AG04450 (cell line): ENCODE results near the gene CCL28. TPM values are rescaled to one million over a fixed set of nuclear protein-coding genes. Genes with fewer than 3 reads are reported as not detected.

Source experiments
- CTCF ChIA-PET: fragments of 300-600, 350-600 bp; formaldehyde crosslinking; extraction: SDS; loops from one replicate; lab custom pipeline; 2022; ENCODE audit warnings: antibody characterized with exemption, inconsistent platforms; lab: Charles Lee
- POLR2A ChIA-PET: fragments of 350-600 bp; formaldehyde crosslinking; extraction: SDS; loops from one replicate; lab custom pipeline; 2021; ENCODE audit warnings: antibody characterized with exemption, inconsistent platforms; lab: Yijun Ruan, JAX
- DNase-seq: peaks from one replicate; pipeline ENCODE4 v3.0.0-alpha.2; 2011; ENCODE audit warnings: low read depth, low spot score
- H3K27ac ChIP-seq: one replicate; pipeline ENCODE4 v1.5.1; 2012; ENCODE audit warnings: low read depth, low read length, control low read depth
- H3K27me3 ChIP-seq: one replicate; pipeline ENCODE4 v1.6.0; 2012; ENCODE audit warnings: low read length; ENCODE audit not compliant: control insufficient read depth, insufficient read depth
- H3K4me3 ChIP-seq: 2 replicates; pipeline ENCODE4 v1.5.1; 2011; ENCODE audit warnings: mild to moderate bottlenecking, low read depth, low read length, control low read depth
- H3K9me3 ChIP-seq: 2 replicates; pipeline ENCODE4 v1.5.1; 2012; ENCODE audit warnings: low read length; ENCODE audit not compliant: control insufficient read depth, insufficient read depth
- polyA plus RNA-seq: library from polyadenylated mRNA; depleted of rRNA; stranded (reverse); fragments of >200 nt; gene quantifications from 2 replicates; pipeline ENCODE4 v1.2.3, GENCODE V29; 2011
- TF ChIP-seq, protein P1 (sequence below): IDR thresholded peaks from 2 replicates; pipeline ENCODE4 v1.5.1; 2011; ENCODE audit warnings: low read depth, low read length, control low read depth, inconsistent platforms

Gene CCL28
- polyA plus RNA-seq, 1 experiment = 0.04 TPM

DNA sequence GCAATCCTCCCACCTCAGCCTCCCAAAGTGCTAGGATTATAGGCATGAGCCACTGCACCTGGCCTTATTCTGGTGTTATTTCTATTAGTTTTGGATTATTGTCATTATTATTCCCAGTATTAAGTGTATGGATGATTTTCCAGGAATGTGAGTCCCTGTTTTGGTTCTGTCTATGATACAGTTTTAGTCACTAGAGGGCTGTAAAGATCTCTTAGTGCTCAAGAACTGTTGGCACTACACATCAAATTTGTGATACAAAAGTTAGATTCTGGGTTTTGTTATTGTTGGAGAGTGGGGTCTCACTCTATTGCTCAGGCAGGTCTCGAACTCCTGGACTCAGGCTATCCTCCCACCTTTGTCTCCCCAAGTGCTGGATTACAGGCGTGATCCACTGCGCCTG is 12.1 kb downstream of the CCL28 start:
- CTCF ChIA-PET = interaction anchor here (0.7 to 1.7 kb wide), 4 partner anchors 11 to 162 kb away, joined by 4 to 9 read pairs (median 6); partner anchors contain the start of genes CCL28 and TMEM267
- no peak for DNase-seq
- TF ChIP-seq, protein P1, sequence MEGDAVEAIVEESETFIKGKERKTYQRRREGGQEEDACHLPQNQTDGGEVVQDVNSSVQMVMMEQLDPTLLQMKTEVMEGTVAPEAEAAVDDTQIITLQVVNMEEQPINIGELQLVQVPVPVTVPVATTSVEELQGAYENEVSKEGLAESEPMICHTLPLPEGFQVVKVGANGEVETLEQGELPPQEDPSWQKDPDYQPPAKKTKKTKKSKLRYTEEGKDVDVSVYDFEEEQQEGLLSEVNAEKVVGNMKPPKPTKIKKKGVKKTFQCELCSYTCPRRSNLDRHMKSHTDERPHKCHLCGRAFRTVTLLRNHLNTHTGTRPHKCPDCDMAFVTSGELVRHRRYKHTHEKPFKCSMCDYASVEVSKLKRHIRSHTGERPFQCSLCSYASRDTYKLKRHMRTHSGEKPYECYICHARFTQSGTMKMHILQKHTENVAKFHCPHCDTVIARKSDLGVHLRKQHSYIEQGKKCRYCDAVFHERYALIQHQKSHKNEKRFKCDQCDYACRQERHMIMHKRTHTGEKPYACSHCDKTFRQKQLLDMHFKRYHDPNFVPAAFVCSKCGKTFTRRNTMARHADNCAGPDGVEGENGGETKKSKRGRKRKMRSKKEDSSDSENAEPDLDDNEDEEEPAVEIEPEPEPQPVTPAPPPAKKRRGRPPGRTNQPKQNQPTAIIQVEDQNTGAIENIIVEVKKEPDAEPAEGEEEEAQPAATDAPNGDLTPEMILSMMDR = peak; percentile 37
- H3K27me3 ChIP-seq = peaks cover 11% of the 10 kb centered on the region
- H3K9me3 ChIP-seq = no peaks in the 10 kb centered on the region; the same call in 1 of the 2 replicates
- POLR2A ChIA-PET = no interaction called here
- no peak overlapping the region for H3K27ac ChIP-seq
- no peak overlapping the region for H3K4me3 ChIP-seq

DNA sequence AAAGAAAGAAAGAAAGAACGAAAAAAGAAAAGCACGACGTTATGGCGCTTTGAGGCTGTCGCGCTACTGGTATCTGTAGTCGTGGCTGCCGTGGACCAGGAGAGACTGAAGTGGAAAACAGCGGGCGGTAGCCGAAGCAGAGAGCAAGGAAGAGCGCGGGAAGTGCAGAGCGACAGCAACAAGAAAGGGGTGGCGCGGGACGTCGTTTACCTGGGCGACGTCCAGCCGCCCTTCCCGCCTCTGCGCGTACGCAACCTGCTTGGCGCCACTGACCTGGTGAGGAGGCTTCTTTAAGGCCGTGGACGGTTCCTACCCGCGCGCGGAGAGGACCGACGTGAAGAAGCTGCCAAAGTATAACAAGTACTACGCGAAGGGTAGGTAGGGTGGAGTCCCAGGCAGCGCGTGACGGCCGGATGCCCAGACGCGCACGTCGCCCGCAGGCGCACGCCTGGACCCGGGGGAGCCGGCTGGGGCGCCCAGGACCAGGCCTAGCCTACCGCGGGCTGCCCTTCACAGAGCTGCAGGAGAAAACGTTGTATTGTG is 15.4 kb downstream of the CCL28 start:
- no peak for DNase-seq
- no peak overlapping the region for H3K27ac ChIP-seq
- TF ChIP-seq, protein P1 = no peak
- POLR2A ChIA-PET = interaction anchor here (0.6 to 0.7 kb wide), 2 partner anchors 87 to 88 kb away, joined by 7 read pairs; partner anchors contain the start of gene TMEM267
- H3K4me3 ChIP-seq = peak overlapping the region; percentile 52
- CTCF ChIA-PET = interaction anchor here (1.1 to 2.9 kb wide), 2 partner anchors 9 to 87 kb away, joined by 3 to 15 read pairs; partner anchors contain the start of gene TMEM267
- H3K9me3 ChIP-seq = no peaks in the 10 kb centered on the region; the same call in 1 of the 2 replicates
- peaks cover 11% of the 10 kb centered on the region for H3K27me3 ChIP-seq

DNA sequence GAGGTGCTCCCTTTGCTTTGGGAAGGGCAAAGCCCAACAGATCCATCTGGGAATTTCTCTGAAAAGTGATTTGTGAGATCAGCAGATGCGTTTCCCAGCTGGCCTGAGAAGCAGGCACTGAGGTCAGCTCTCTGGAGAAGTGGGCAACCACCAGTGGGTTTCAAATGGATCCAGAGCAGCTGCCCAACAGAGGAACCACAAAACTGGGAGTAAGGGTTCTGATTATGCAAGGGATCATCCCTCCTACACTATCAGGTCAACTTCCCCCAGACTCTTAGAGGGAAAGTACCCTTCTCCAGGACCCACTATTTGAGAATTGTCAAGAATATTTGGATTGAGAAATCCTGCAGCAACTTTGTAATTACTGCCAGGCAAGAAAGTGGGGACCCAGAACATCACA is 21.7 kb downstream of the CCL28 start:
- CTCF ChIA-PET = interaction anchor here (0.6 to 4.0 kb wide), 33 partner anchors 9 to 1385 kb away, joined by 3 to 43 read pairs (median 5); partner anchors contain the start of genes CCL28, TMEM267 and ZNF131

DNA sequence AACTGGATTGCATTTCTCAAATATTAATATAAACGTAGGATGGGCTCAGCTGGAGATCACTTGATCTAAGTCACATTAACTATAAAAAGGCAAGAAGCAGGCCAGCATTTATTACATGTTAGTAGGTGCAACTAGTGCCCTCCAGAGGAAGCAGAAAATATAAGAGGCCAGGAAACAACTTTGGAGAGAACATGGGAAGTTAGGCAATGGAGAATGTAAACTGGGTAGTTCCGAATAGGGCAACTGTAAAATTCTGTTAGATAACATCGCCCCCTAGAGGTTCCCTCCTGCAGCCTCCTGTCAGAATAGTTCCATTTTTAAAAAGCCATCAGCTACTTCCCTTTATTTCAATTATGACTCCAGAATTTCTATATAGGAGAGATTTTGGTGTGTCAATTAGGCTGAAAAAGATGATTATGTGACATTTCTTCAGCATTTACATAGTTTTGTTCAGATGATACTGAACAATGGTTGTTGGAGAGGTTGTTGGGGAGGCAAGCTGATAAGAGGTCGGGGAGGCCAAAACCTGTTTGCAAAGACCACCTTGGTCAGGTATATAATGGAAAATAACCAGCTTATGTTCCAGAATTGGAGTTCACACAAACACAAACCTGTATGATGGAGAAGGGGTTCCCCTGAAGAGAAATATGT is 22.4 kb downstream of the CCL28 start:
- CTCF ChIA-PET = interaction anchor here (0.6 to 4.0 kb wide), 39 partner anchors 10 to 1386 kb away, joined by 3 to 43 read pairs (median 4); partner anchors contain the start of genes CCL28, TMEM267 and ZNF131
- TF ChIP-seq, protein P1 = peak; percentile 88
- Histone ChIP-seq H3K4me3 (no peak overlapping the region), H3K9me3 (no peaks in the 10 kb centered on the region), H3K27me3 (no peaks in the 10 kb centered on the region), H3K27ac (no peak overlapping the region)
- POLR2A ChIA-PET = no interaction called here
- DNase-seq = peak; percentile 75

More for the DNA sequence above, 21.7 kb downstream of the CCL28 start:
- Histone ChIP-seq H3K27ac (no peak overlapping the region), H3K27me3 (peaks cover 2% of the 10 kb centered on the region), H3K9me3 (no peaks in the 10 kb centered on the region), H3K4me3 (no peak overlapping the region)
- POLR2A ChIA-PET = no interaction called here
- DNase-seq = no peak
- TF ChIP-seq, protein P1 = no peak

DNA sequence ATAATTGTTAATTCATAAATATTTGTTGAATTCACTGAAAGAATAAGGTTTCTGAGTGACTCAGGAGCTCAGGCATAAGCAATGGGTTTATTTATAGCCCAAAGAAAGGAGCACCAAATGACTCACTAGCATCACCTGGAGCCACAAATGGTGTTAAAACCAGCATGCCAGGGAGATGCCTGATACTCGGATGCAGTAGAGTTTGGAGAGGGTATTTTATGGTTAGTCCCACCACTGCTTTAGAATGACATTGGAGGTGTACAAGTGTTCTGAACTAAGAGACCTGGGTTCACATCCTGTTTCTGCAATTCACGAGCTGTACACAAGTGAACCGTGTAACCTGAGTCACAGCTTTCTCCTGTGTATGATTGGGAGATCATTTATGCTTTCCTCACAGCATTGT is 25.2 kb downstream of the CCL28 start:
- POLR2A ChIA-PET = no interaction called here
- TF ChIP-seq, protein P1 = no peak
- CTCF ChIA-PET = interaction anchor here (1.1 kb wide), 1 partner anchor 9 kb away, joined by 3 read pairs; no protein-coding TSS in a partner anchor

More for the DNA sequence above, 25.2 kb downstream of the CCL28 start:
- DNase-seq = no peak
- no peak overlapping the region for H3K27ac ChIP-seq
- no peak overlapping the region for H3K4me3 ChIP-seq
- H3K9me3 ChIP-seq = no peaks in the 10 kb centered on the region
- H3K27me3 ChIP-seq = no peaks in the 10 kb centered on the region
